ENCODE measurements around the gene KLF7. TPM values are rescaled to one million over a fixed set of nuclear protein-coding genes. Genes with fewer than 3 reads are reported as not detected.
A peak's percentile ranks its signal among the peaks of the same experiment; 100 is the strongest.

The KLF7 gene
- polyA plus RNA-seq, 3 donors, result 9.4 to 40.7 (median 10.3) TPM

GRCh38 chr2:207157162-207157481, 8.6 kb downstream of the KLF7 start:
- intact Hi-C loops (cut with micrococcal nuclease), result no loop called here
- Histone ChIP-seq H3K27me3 (ENCODE audit: control insufficient read depth in 2 of 2, insufficient read depth in 2 of 2, low read length in 2 of 2) (no peaks in the 10 kb centered on the region), H3K9ac (ENCODE audit: insufficient read depth, low read length, poor library complexity, severe bottlenecking) (no peak overlapping the region), H2AFZ (ENCODE audit: insufficient read depth, low read depth, low read length, poor library complexity, severe bottlenecking) (no peak overlapping the region), H3K36me3 (replicated peaks in 1 of 2; ENCODE audit: control insufficient read depth in 1 of 2, insufficient read depth in 2 of 2, low read length in 2 of 2) (peaks cover 0 to 18% of the 10 kb centered on the region in 2 donors), H4K20me1 (ENCODE audit: insufficient read depth, low read length) (peaks cover 88% of the 10 kb centered on the region), H3K4me3 (replicated peaks in 1 of 3; ENCODE audit: low read depth in 2 of 3, low read length in 3 of 3) (peak overlapping the region in 1 of 3 experiments; percentile 14), H3K79me2 (ENCODE audit: insufficient read depth, low read length) (peaks cover 100% of the 10 kb centered on the region), H3K9me3 (replicated peaks in 1 of 2; ENCODE audit: control insufficient read depth in 1 of 2, insufficient read depth in 1 of 2, low read length in 2 of 2) (no peaks in the 10 kb centered on the region), H3K4me2 (replicated peaks; ENCODE audit: extremely low read depth, low read length, poor library complexity, severe bottlenecking) (peak overlapping the region; percentile 24), H3K27ac (ENCODE audit: low read depth in 1 of 2, low read length in 2 of 2) (peak overlapping the region in 1 of 2 donors; percentile 76), H3K4me1 (ENCODE audit: control insufficient read depth in 1 of 2, insufficient read depth in 2 of 2, low read length in 2 of 2) (peaks cover 62 to 83% of the 10 kb centered on the region in 2 donors)
- no peak for DNase-seq
- Mint-ChIP-seq H3K27me3 (ENCODE audit: low read depth in 3 of 3) (peaks cover 0 to 3% (median 0%) of the 10 kb centered on the region in 3 donors), H3K4me1 (peaks cover 85% of the 10 kb centered on the region), H3K36me3 (peaks cover 41 to 46% of the 10 kb centered on the region in 2 donors), H3K9me3 (peaks cover 0 to 2% (median 0%) of the 10 kb centered on the region in 7 donors), H3K4me3 (peak overlapping the region in 1 of 2 donors; percentile 46), H3K27ac (peak overlapping the region; percentile 10 to 93 (median 84))
- no peak for TF ChIP-seq CTCF (IDR thresholded peaks at IDR 0.05)
- WGBS (ENCODE audit: insufficient coverage), result no CpG with 5 or more reads among the region's 1 CpG

- Histone ChIP-seq H3K4me3 (replicated peaks in 1 of 3; ENCODE audit: low read depth in 2 of 3, low read length in 3 of 3) (peak overlapping the region in 1 of 3 experiments; percentile 19), H2AFZ (ENCODE audit: insufficient read depth, low read depth, low read length, poor library complexity, severe bottlenecking) (no peak overlapping the region), H3K36me3 (replicated peaks in 1 of 2; ENCODE audit: control insufficient read depth in 1 of 2, insufficient read depth in 2 of 2, low read length in 2 of 2) (peaks cover 0 to 18% of the 10 kb centered on the region in 2 donors), H4K20me1 (ENCODE audit: insufficient read depth, low read length) (peaks cover 88% of the 10 kb centered on the region), H3K79me2 (ENCODE audit: insufficient read depth, low read length) (peaks cover 100% of the 10 kb centered on the region), H3K9ac (ENCODE audit: insufficient read depth, low read length, poor library complexity, severe bottlenecking) (no peak overlapping the region), H3K4me2 (replicated peaks; ENCODE audit: extremely low read depth, low read length, poor library complexity, severe bottlenecking) (no peak overlapping the region), H3K27ac (ENCODE audit: low read depth in 1 of 2, low read length in 2 of 2) (peak overlapping the region in 1 of 2 donors; percentile 66), H3K9me3 (replicated peaks in 1 of 2; ENCODE audit: control insufficient read depth in 1 of 2, insufficient read depth in 1 of 2, low read length in 2 of 2) (no peaks in the 10 kb centered on the region), H3K4me1 (ENCODE audit: control insufficient read depth in 1 of 2, insufficient read depth in 2 of 2, low read length in 2 of 2) (peaks cover 62 to 84% of the 10 kb centered on the region in 2 donors), H3K27me3 (ENCODE audit: control insufficient read depth in 2 of 2, insufficient read depth in 2 of 2, low read length in 2 of 2) (no peaks in the 10 kb centered on the region)
- H3K27me3 Mint-ChIP-seq (ENCODE audit: low read depth in 3 of 3), result peaks cover 0 to 3% (median 0%) of the 10 kb centered on the region in 3 donors
- DNase-seq, result no peak
- no peak for TF ChIP-seq CTCF (IDR thresholded peaks at IDR 0.05)
- WGBS (ENCODE audit: insufficient coverage), result 80% methylated on average over 2 of the region's 5 CpGs
- H3K36me3 Mint-ChIP-seq, result peaks cover 39 to 42% of the 10 kb centered on the region in 2 donors
- peaks cover 87% of the 10 kb centered on the region for H3K4me1 Mint-ChIP-seq
- H3K9me3 Mint-ChIP-seq, result peaks cover 0 to 2% (median 0%) of the 10 kb centered on the region in 7 donors
- H3K4me3 Mint-ChIP-seq, result no peak overlapping the region
- peak overlapping the region in 4 of 7 donors; percentile 30 to 87 (median 54) for H3K27ac Mint-ChIP-seq
- intact Hi-C loops (cut with micrococcal nuclease), result no loop called here
Observed at GRCh38 chr2:207156451-207157161, 9.1 kb downstream of the KLF7 start.

Data from CD14-positive monocyte (primary cell).